Endothelial cell of umbilical vein (primary cell): Measurements from ENCODE around the gene ETV1. TPM values are rescaled to one million over a fixed set of nuclear protein-coding genes. Genes with fewer than 3 reads are reported as not detected.

Experiments used
- BruUV-seq: library from RNA; stranded (reverse); fragments of 400-500 nt; replicated peaks from 2 replicates; lab custom pipeline; 2021; lab: Mats Ljungman, UMichigan
- CTCF ChIA-PET: fragments of 300-600, 350-600 bp; sonication (Branson Sonifier 250); formaldehyde crosslinking; loops from one replicate; lab custom pipeline; 2021; ENCODE audit warnings: antibody characterized with exemption, inconsistent platforms; lab: Charles Lee
- POLR2A ChIA-PET: fragments of 300-600, 350-600 bp; sonication (Branson Sonifier 250); formaldehyde crosslinking; loops from one replicate; lab custom pipeline; 2021; ENCODE audit warnings: antibody characterized with exemption, inconsistent platforms; lab: Charles Lee
- DNase-seq: peaks from one replicate; pipeline ENCODE4 v3.0.0-alpha.2; 2011; ENCODE audit warnings: low read depth, low spot score
- FAIRE-seq: peaks from 2 replicates; lab custom pipeline; 2011; peaks lifted over from hg19 to GRCh38; lab: Jason Lieb, UNC
- H2AFZ ChIP-seq: 2 replicates; pipeline ENCODE4 v1.6.0; 2012; ENCODE audit warnings: low read depth, low read length, control low read depth, inconsistent platforms
- H3K27ac ChIP-seq: 2 replicates; pipeline ENCODE4 v1.5.1; 2011; ENCODE audit warnings: low read depth, mild to moderate bottlenecking, control low read depth, low read length, moderate library complexity; ENCODE audit not compliant: insufficient read depth
- H3K27me3 ChIP-seq, 2 experiments: 2 replicates each; pipeline versions ENCODE4 v1.6.0 to v1.6.1; 2011; ENCODE audit warnings: low read length in 2 of 2, mixed read lengths in 1 of 2; ENCODE audit not compliant: control insufficient read depth in 2 of 2, insufficient read depth in 2 of 2
- H3K36me3 ChIP-seq, 2 experiments: 2 replicates in 1 of 2; 3 replicates in 1 of 2; pipeline ENCODE4 v1.5.1; 2011; ENCODE audit warnings: low read length in 2 of 2, mild to moderate bottlenecking in 1 of 2, moderate library complexity in 1 of 2; ENCODE audit not compliant: control insufficient read depth in 2 of 2, insufficient read depth in 2 of 2; ENCODE audit errors: extremely low read depth in 1 of 2
- H3K4me1 ChIP-seq: 3 replicates; pipeline ENCODE4 v1.5.1; 2011; ENCODE audit warnings: mild to moderate bottlenecking, low read length; ENCODE audit not compliant: control insufficient read depth, insufficient read depth; ENCODE audit errors: extremely low read depth
- H3K4me2 ChIP-seq: 2 replicates; pipeline ENCODE4 v1.6.1; 2011; ENCODE audit warnings: low read length, control low read depth, mixed read lengths; ENCODE audit not compliant: insufficient read depth
- H3K4me3 ChIP-seq, 3 experiments: fragments of 200-600 bp in 1 of 3; sonication (generic), shearing (Covaris generic) in 1 of 3; replicated peaks in 1 of 3; 2 replicates each; pipeline ENCODE4 v1.5.1; 2011 to 2016; ENCODE audit warnings: control low read depth in 3 of 3, low read length in 3 of 3, mild to moderate bottlenecking in 2 of 3, inconsistent platforms in 1 of 3, low read depth in 1 of 3, moderate library complexity in 1 of 3; ENCODE audit not compliant: insufficient read depth in 1 of 3
- H3K79me2 ChIP-seq: 2 replicates; pipeline ENCODE4 v1.6.0; 2012; ENCODE audit warnings: low read length, inconsistent platforms; ENCODE audit not compliant: control insufficient read depth, insufficient read depth
- H3K9ac ChIP-seq: replicated peaks from 2 replicates; pipeline ENCODE3; 2011; ENCODE audit warnings: low read length, control low read depth; ENCODE audit not compliant: insufficient read depth; ENCODE audit errors: extremely low read depth
- H3K9me1 ChIP-seq: replicated peaks from 3 replicates; pipeline ENCODE4 v1.6.0; 2011; ENCODE audit warnings: mild to moderate bottlenecking, low read length; ENCODE audit not compliant: control insufficient read depth, insufficient read depth; ENCODE audit errors: extremely low read depth
- H3K9me3 ChIP-seq: replicated peaks from 2 replicates; pipeline ENCODE4 v1.5.1; 2012; ENCODE audit warnings: low read length, inconsistent platforms; ENCODE audit not compliant: control insufficient read depth, insufficient read depth
- H4K20me1 ChIP-seq: replicated peaks from 2 replicates; pipeline ENCODE3; 2011; ENCODE audit warnings: mild to moderate bottlenecking, low read length; ENCODE audit not compliant: control insufficient read depth, insufficient read depth; ENCODE audit errors: extremely low read depth
- CTCF ChIP-seq, 2 donors: IDR thresholded peaks; 1 replicate in 1 of 2; 2 replicates in 1 of 2; pipeline ENCODE4 v1.5.1; 2011; ENCODE audit warnings: low read length in 2 of 2, mild to moderate bottlenecking in 2 of 2, moderate library complexity in 2 of 2, control low read depth in 1 of 2, inconsistent platforms in 1 of 2, low read depth in 1 of 2; ENCODE audit not compliant: insufficient read depth in 1 of 2; ENCODE audit errors: extremely low read depth in 1 of 2
- EZH2 ChIP-seq: IDR thresholded peaks from 2 replicates; pipeline ENCODE4 v1.6.1; 2012; ENCODE audit warnings: borderline replicate concordance, low read depth, mild to moderate bottlenecking, moderate library complexity, low read length, inconsistent platforms; ENCODE audit not compliant: severe bottlenecking
- FOS ChIP-seq: IDR thresholded peaks from 2 replicates; pipeline ENCODE4 v1.6.1; 2011; ENCODE audit warnings: mild to moderate bottlenecking, low read length, moderate library complexity, borderline replicate concordance; ENCODE audit not compliant: insufficient read depth
- GATA2 ChIP-seq: IDR thresholded peaks from 2 replicates; pipeline ENCODE4 v1.7.0; 2011; ENCODE audit warnings: low read depth, mild to moderate bottlenecking, moderate library complexity, mixed read lengths, low read length; ENCODE audit not compliant: insufficient read length, insufficient read depth
- JUN ChIP-seq: IDR thresholded peaks from 2 replicates; pipeline ENCODE4 v1.6.1; 2011; ENCODE audit warnings: borderline replicate concordance, low read depth; ENCODE audit not compliant: insufficient read length, insufficient read depth
- MAX ChIP-seq: IDR thresholded peaks from 2 replicates; pipeline ENCODE4 v1.6.1; 2011; ENCODE audit not compliant: insufficient read depth, insufficient read length
- MYC ChIP-seq: IDR thresholded peaks from one replicate; pipeline ENCODE4 v1.6.1; 2011; ENCODE audit warnings: mild to moderate bottlenecking, low read depth, low read length
- POLR2A ChIP-seq: IDR thresholded peaks from 2 replicates; pipeline ENCODE4 v1.6.1; 2012; ENCODE audit warnings: low read depth, mild to moderate bottlenecking, control low read depth, low read length
- POLR2AphosphoS5 ChIP-seq: IDR thresholded peaks from 2 replicates; pipeline ENCODE4 v1.6.1; 2012; ENCODE audit warnings: low read depth, mild to moderate bottlenecking, control low read depth, low read length, moderate library complexity; ENCODE audit not compliant: insufficient read depth
- dilution Hi-C: fragments of 300-500 bp; cut with MboI; formaldehyde crosslinking; loops from one replicate; pipeline ENCODE4 v1.15.0; 2019; ENCODE audit warnings: low sequenced_read_pairs; ENCODE audit not compliant: extremely low pct_ligation_motif_present
- intact Hi-C: fragments of 100-400 bp; cut with micrococcal nuclease; formaldehyde crosslinking; loops from one replicate; pipeline ENCODE4 v1.10.0; 2022
- polyA plus RNA-seq, 4 experiments: library from polyadenylated mRNA; depleted of rRNA in 3 of 4; stranded (reverse) in 3 of 4; unstranded in 1 of 4; fragments of >200 nt; gene quantifications; 2 replicates each; pipeline versions ENCODE4 v1.2.1 to v1.2.3, GENCODE V29; 2011 to 2012; ENCODE audit warnings: missing spikeins in 1 of 4
- total RNA-seq: library from RNA; stranded (reverse); gene quantifications from 2 replicates; pipeline ENCODE4 v1.2.3, GENCODE V29; 2021

The ETV1 gene
- total and polyA plus RNA-seq, 2 donors (not counting 3 experiments of a cell fraction or from before 2014, with no cell fraction given): 8.4 to 16.6 TPM

GRCh38 chr7:13894954-13895353 is 94.5 kb downstream of the ETV1 start:
- dilution Hi-C loops: no loop called here
- BruUV-seq: no TSS peak
- Histone ChIP-seq H3K4me1 (no peaks in the 10 kb centered on the region), H3K9ac (no peak overlapping the region), H4K20me1 (no peaks in the 10 kb centered on the region), H2AFZ (no peak overlapping the region), H3K9me1 (no peaks in the 10 kb centered on the region), H3K36me3 (no peaks in the 10 kb centered on the region), H3K27me3 (no peaks in the 10 kb centered on the region), H3K4me3 (no peak overlapping the region), H3K4me2 (no peak overlapping the region), H3K9me3 (no peaks in the 10 kb centered on the region), H3K27ac (no peak overlapping the region), H3K79me2 (no peaks in the 10 kb centered on the region)
- ChIA-PET POLR2A (no interaction called here), CTCF (no interaction called here)
- FAIRE-seq: no peak
- no peak for DNase-seq
- intact Hi-C loops: no loop called here
- TF ChIP-seq MYC: no peak
- TF ChIP-seq MAX: no peak
- no peak for TF ChIP-seq CTCF (IDR thresholded peaks at IDR 0.05; ENCODE audit: extremely low read depth in 1 of 2, insufficient read depth in 1 of 2, low read depth in 1 of 2, low read length in 2 of 2)
- no peak for TF ChIP-seq JUN
- no peak for TF ChIP-seq POLR2A

GRCh38 chr7:13894377-13894776 is 95.1 kb downstream of the ETV1 start:
- H3K9me1 ChIP-seq: no peaks in the 10 kb centered on the region
- TF ChIP-seq FOS: no peak
- TF ChIP-seq GATA2: no peak
- TF ChIP-seq POLR2A: no peak
- no peak for TF ChIP-seq MYC
- no peak for TF ChIP-seq CTCF (IDR thresholded peaks at IDR 0.05; ENCODE audit: extremely low read depth in 1 of 2, insufficient read depth in 1 of 2, low read depth in 1 of 2, low read length in 2 of 2)
- TF ChIP-seq EZH2: no peak
- no peak for TF ChIP-seq MAX
- TF ChIP-seq POLR2AphosphoS5: no peak
- TF ChIP-seq JUN: no peak
- DNase-seq: no peak
- intact Hi-C loops: no loop called here
- no peak overlapping the region for H2AFZ ChIP-seq
- H3K27ac ChIP-seq: no peak overlapping the region
- POLR2A ChIA-PET: no interaction called here
- no peaks in the 10 kb centered on the region for H3K9me3 ChIP-seq
- H3K36me3 ChIP-seq: no peaks in the 10 kb centered on the region
- H4K20me1 ChIP-seq: no peaks in the 10 kb centered on the region
- FAIRE-seq: no peak
- no peak overlapping the region for H3K4me2 ChIP-seq
- no peaks in the 10 kb centered on the region for H3K4me1 ChIP-seq
- H3K4me3 ChIP-seq: no peak overlapping the region
- no peaks in the 10 kb centered on the region for H3K79me2 ChIP-seq
- BruUV-seq: no TSS peak
- no peak overlapping the region for H3K9ac ChIP-seq
- CTCF ChIA-PET: no interaction called here
- H3K27me3 ChIP-seq: no peaks in the 10 kb centered on the region
- dilution Hi-C loops: no loop called here
